GM12801 (cell line): ENCODE data around the gene BBS4.

Source experiments
- TF ChIP-seq, protein P1 (sequence below): IDR thresholded peaks from one replicate; pipeline ENCODE4 v1.5.1; 2011; ENCODE audit warnings: control low read depth; ENCODE audit not compliant: insufficient read length; ENCODE audit errors: extremely low read depth

Gene BBS4

DNA sequence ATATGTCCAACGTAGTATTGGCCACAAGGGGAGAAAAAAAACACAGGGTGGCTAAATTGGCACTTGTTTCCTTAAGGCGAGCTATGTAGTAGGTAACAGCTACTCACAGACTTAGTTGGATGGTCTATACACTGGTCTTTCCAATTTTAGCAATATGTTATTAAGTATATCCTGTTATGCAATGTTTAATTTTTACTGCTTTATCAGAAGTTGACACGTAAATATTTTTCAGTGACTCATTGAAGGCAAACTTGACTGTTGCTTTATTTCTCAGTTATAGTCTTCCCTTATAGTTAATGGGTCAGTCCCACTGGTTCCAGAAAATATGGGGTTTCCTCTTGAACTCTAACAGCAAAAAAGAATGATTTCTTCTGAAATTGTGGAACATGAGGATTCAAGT, 51.1 kb downstream of the BBS4 start:
- TF ChIP-seq, protein P1, sequence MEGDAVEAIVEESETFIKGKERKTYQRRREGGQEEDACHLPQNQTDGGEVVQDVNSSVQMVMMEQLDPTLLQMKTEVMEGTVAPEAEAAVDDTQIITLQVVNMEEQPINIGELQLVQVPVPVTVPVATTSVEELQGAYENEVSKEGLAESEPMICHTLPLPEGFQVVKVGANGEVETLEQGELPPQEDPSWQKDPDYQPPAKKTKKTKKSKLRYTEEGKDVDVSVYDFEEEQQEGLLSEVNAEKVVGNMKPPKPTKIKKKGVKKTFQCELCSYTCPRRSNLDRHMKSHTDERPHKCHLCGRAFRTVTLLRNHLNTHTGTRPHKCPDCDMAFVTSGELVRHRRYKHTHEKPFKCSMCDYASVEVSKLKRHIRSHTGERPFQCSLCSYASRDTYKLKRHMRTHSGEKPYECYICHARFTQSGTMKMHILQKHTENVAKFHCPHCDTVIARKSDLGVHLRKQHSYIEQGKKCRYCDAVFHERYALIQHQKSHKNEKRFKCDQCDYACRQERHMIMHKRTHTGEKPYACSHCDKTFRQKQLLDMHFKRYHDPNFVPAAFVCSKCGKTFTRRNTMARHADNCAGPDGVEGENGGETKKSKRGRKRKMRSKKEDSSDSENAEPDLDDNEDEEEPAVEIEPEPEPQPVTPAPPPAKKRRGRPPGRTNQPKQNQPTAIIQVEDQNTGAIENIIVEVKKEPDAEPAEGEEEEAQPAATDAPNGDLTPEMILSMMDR = no peak

GRCh38 chr15:72737723-72738122, 51.7 kb downstream of the BBS4 start:
- TF ChIP-seq, protein P1 = no peak

GRCh38 chr15:72740219-72740618, 54.2 kb downstream of the BBS4 start:
- TF ChIP-seq, protein P1 = no peak

GRCh38 chr15:72749700-72750099, 63.7 kb downstream of the BBS4 start:
- TF ChIP-seq, protein P1 = no peak

DNA sequence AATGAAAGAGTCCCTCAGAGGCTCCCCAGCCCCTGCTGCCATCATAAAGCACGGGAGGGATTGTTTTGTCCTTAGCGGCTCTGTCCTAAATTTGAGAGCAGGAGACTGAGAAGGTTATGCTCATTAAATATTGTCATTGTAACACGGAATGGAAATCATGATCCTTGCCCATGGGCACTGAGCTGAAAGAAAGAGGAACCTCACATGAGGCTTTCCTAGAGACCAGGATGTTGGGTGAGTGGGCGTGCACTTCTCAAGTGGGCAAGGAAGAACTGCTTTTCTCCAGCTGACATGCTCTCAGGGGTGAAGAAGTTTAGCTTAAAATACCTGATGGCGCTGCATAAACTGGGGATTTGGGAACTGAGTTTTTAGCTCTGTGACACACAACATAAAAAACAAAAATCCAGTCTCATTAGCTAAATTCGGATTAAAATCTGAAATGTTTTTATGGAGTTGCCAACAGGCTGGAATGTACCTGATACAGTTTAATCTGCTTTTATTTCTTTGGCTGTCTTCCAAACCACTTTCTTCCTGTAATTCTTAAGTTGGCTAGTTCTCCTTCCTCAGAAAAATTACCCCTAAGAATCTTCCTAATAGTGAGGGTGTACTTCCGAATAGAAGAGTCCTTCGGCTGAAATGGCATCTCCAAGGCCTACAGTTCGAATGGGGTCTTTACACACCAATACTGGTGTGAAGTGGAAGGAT, 65.9 kb downstream of the BBS4 start:
- TF ChIP-seq, protein P1 = no peak

DNA sequence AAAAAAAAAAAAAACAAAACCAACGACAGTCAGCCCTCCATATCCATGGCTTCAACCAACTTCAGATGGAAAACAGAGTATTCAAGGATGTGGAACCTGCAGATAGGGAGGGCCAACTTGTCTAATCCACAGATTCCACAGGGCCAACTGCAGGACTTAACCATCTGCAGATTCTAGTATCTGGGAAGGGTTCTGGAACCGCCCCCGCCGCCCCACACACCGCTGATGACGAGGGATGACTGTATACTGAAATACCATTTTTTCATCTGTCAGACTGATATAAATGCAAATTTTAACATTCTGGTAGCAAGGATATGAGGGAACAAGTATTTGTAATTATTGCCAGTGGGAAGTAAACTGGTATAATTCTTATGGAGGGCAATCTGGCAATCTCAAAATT, 68.1 kb downstream of the BBS4 start:
- TF ChIP-seq, protein P1 = no peak

DNA sequence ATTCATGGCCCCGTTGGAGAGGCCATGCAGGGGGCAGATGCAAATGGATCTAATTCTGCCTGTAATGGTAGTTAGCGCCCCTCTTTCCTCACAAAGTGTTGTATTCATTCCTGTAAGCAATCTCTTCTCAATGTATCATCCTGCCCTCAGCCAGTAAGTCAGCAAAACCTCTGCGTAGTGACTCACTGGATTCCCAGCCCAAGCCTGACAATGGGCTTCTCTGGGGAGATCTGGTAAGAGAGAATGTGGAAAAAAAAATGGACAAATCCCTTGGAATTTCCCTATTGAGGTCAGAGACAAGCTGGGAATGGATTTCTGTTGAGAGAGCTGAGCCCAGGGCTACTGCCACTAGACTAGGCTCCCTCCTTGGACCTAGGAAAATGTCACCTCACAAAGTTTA, 72.2 kb downstream of the BBS4 start:
- TF ChIP-seq, protein P1 = no peak
